HG03139 (cell line): Measurements from ENCODE around the gene MEP1B.
A peak's percentile ranks its signal among the peaks of the same experiment; 100 is the strongest.
"Not testable (repeated sequence)": the region's sequence is repeated elsewhere in the genome, so short reads cannot be mapped to it uniquely, and the experiment has no call there.

Source experiments
- ATAC-seq: cut with Tn5 transposase; IDR thresholded peaks from one replicate; pipeline ENCODE4 v1.9.1; 2021; ENCODE audit not compliant: unreplicated experiment

MEP1B gene

DNA sequence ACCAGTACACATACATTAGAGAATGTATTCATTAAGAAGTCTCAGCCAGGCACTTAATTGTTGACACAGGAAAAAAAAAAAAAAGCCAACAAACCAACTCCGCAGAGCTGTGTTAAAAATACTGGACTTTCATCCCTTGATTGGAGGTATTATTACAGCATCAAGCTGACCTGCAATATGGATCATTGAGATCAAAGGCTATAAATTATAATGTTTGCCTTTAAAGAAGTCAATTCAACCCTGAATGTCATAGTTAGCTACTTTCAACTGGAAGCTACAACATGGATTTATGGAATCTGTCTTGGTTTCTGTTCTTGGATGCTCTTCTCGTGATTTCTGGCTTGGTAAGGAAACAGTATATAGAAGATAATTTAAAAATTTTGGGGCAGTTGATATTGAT is at the start of gene MEP1B:
Gene MEP1B, plus strand, starts transcription at position 250 of the 400 bp plus-strand sequence. Its CDS starts 32 bp downstream, at position 282.
- ATAC-seq: no peak

- ATAC-seq: no peak
Measured at GRCh38 chr18:32148185-32148870, 41.5 kb upstream of the MEP1B start.

GRCh38 chr18:32152705-32153448 is 37.0 kb upstream of the MEP1B start:
- peak; percentile 81 for ATAC-seq

- ATAC-seq: no peak
Measured at GRCh38 chr18:32156855-32157254, 33.0 kb upstream of the MEP1B start.

GRCh38 chr18:32157580-32157979 is 32.3 kb upstream of the MEP1B start:
- no peak for ATAC-seq

DNA sequence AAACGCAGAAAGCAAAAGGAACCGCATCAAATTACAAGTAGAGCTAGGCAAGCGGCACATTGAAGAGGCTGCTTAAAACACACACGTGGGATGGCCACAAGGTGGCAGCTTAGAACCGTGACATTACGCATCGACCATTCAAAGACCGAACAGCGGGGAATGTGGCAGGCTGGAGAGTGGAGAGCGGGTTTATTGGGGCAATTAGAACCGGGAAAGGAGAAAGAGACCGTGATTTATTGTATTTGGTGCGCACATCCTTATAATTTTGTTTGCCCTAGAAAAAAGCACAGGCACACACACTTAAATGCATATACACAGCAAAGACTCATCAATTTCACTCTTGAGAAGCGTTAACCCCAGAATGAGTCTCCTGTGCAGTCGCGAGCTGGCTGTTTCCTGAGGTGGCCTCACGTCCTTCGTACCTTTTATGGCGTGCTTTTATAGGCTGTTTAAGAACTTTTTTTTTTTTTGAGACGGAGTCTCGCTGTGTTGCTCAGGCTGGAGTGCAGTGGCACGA is 31.7 kb upstream of the MEP1B start:
- peak; percentile 92 for ATAC-seq

DNA sequence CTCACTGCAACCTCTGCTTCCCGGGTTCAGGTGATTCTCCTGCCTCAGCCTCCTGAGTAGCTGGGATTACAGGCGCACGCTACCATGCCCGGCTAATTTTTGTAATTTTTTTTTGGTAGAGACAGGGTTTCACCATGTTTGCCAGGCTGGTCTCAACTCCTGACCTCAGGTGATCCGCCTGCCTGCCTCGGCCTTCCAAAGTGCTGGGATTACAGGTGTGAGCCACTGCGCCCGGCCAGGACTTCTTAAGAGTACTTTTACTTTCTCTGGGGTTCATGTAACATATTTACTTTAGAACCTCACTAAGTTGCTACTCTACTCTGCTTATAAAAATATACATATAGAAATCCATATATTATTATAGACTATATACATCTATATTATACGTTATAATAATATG is 31.2 kb upstream of the MEP1B start:
- not testable (repeated sequence) for ATAC-seq

DNA sequence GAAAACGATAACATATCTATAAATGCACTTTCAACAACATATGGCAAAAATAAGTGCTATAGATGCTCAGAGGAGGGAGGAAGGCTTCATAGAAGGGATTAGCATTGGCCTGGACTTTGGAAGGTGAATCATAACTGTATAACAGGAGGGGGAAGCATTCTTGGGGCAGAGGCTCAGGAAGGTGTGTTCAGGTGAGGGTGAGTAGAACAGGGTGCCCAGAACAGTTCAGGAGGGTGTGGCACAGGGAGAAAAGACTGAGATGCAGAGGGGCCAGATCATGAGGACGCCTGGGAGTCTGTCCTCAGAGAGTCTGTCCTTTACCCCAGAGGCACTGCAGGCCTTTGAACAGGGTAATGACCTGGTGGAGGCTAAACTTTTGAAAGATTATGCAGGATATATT is 29.3 kb upstream of the MEP1B start:
- no peak for ATAC-seq

DNA sequence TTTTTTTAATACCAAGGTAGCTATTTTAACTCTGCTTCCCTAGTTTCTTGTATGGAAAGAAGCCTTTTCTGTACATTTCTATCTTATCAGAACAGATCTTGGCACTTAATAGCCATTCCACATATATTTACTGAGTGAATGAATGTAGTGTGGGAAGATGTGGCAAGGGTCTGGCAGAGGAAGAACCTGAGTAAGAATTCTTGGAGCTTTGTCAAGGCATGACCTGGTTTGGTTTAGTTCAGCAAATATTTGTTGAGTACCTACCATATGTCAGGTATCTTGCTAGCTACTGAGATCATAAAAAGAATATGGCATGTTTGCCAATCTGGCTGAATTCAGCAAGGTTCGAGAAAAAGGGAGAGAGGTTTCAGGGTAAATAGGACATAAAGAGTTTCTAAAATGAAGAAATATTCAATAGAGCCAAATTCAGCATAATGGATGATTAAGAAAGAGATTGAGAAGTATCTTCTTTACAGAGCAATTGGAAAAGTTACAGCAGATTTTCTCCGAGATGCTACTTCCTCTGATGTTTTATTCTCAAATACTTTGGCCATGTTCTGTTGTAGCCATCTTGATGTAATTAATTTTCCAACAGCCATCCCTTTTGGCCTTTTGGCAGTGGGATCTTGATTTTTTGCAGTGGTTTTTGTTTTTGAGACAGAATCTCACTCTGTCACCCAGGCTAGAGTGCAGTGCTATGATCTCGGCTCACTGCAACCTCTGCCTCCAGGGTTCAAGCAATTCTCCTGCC is 21.7 kb upstream of the MEP1B start:
- ATAC-seq: no peak

- no peak for ATAC-seq
Measured at GRCh38 chr18:32173654-32174053, 16.2 kb upstream of the MEP1B start.

GRCh38 chr18:32174719-32175118 is 15.1 kb upstream of the MEP1B start:
- no peak for ATAC-seq

GRCh38 chr18:32175265-32175664 is 14.6 kb upstream of the MEP1B start:
- ATAC-seq: no peak

DNA sequence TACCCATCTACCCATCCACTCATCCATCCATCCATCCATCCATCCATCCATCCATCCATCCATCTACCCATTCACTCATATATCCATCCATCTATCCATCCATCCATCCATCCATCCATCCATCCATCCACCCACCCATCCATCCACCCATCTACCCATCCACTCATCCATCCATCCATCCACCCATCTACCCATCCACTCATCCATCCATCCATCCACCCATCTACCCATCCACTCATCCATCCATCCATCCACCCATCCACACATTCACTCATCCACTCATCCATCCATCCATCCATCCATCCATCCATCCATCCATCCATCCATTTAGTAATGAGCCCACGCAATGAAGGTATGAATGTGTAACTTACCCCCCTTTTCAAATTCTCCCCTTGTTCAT is 13.1 kb upstream of the MEP1B start:
- ATAC-seq: not testable (repeated sequence)

DNA sequence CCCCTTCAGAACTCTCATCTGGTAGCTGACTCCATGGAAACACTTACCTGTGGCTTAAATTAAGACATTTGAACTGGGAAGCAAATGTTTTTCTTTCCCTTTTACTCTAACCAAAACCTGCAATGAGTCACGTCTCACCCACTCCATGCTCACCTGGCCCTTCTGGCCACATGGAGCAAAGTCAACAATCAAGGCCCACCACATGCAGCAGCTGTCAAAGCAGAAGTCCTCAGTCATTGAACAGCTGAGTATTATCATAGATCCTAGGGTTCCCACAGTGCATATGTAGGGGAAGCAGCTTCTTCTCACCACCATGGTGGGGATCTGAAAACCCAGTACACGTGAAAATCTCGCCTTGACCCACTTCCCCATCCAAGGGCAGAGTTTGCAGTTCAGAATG is 12.3 kb upstream of the MEP1B start:
- ATAC-seq: no peak

- ATAC-seq: no peak
Measured at GRCh38 chr18:32183503-32183902, 6.3 kb upstream of the MEP1B start.

- no peak for ATAC-seq
Measured at GRCh38 chr18:32190209-32190608, 370 bp downstream of the MEP1B start.

DNA sequence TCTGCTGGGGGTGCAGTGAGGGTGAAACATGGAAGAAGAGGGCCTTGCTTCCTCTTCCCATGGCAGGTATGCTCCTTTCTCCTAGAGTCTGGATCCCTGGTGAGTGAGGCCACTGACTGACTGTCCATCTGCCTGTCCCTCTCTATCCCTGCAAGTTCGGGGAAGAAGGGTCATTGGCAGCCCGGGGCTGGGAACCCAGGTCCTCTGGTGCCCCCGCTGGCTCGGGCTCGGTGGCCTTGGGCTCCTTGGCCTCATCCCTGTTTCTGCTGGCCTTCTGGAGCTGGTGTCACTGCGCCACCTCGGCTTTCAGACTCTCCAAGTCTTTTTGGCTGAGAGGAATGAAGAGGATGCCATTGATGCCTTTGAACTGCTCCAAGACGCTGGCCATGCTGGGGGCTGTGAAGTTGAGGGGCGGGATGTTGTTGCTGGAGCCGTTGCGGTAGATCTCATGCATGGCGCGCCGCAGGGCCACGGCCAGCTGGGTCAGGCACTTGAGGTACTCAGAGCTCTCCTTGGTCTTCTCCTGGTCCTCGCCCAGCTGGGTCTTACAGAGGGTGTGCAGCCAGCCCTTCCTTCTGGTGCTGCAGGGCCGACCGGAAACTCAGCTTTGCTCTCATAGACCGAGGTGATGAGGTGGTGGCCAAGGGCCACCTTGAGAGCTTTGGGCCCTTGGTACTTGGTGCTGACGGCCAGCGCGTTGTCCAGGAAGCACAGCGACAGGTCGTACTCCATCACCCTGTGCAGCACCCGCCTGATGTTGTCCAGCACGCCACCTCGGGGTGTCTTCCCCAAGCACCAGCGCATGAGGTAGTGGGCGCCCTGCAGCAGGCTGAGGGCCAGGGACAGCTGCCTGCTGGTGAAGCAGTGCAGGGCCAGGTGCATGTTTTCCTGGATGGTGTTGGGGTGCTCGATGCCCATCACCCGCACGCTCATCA is 6.3 kb downstream of the MEP1B start:
- ATAC-seq: no peak

- no peak for ATAC-seq
Measured at GRCh38 chr18:32200766-32201165, 10.9 kb downstream of the MEP1B start.

DNA sequence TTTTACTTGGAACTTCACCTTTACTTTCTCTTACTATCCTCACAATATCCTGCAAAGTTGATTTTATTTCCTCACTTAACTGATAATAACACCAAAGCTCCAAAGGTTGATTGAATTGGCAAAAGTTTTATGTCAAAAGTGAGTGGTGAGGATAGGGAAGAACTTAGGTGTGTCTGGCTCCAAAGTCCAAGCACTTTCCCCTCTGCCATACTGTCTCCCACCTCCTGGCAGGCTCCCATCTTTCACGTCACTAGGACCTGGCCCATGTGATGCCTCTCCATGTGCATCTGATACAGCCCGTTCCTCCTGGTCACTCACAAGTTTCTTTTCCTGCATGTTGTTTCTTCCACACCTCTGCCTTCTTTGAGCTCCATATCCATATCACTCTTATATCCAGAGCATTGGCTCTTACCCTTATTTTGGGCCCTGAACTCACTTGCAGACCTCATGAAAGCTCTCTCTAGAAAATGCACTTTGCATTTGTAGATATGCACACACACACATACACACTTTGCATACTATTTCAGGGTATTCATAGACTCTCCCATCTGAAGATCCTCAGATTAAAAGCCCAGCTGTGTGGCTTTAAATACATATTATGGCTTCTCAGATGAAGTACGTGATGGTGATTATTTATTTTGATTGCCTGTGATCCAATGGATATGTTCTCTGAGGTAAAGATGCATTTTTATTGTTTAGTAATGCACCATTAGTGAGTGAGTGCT is 12.3 kb downstream of the MEP1B start:
- ATAC-seq: no peak

- no peak for ATAC-seq
Measured at GRCh38 chr18:32208023-32208422, 18.2 kb downstream of the MEP1B start.
